MM.1S (cell line): ENCODE results near the gene AMZ2.
"Not testable (repeated sequence)": the region's sequence is repeated elsewhere in the genome, so short reads cannot be mapped to it uniquely, and the experiment has no call there.

Experiments
- EZH2 ChIP-seq: fragments of 300-600 bp; sonication (generic); optimal IDR thresholded peaks from 2 replicates; pipeline ENCODE3; 2017; ENCODE audit warnings: low read depth, mild to moderate bottlenecking, antibody characterized with exemption, low read length, mixed read lengths
- EZH2phosphoT487 ChIP-seq: fragments of 300-600 bp; sonication (generic); IDR thresholded peaks from 2 replicates; pipeline ENCODE4 v1.6.1; 2018; ENCODE audit warnings: antibody characterized with exemption, low read length
- TF ChIP-seq, protein P1 (sequence below): fragments of 300-600 bp; sonication (generic); IDR thresholded peaks from 2 replicates; pipeline ENCODE4 v1.5.1; 2016; ENCODE audit warnings: antibody characterized with exemption, low read length, mixed read lengths

DNA sequence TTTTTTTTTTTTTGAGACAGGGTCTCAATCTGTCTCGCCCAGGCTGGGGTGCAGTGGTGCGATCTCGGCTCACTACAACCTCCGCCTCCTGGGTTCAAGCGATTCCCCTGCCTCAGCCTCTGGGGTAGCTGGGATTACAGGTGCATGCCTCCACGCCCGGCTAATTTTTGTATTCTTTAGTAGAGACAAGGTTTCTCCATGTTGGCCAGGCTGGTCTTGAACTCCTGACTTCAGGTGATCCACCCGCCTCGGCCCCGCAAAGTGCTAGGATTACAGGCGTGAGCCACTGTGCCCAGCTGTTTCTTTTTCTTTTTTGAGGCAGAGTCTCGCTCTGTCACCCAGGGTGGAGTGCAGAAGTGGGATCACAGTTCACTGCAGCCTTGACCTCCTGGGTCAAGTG lies 27.1 kb upstream of the AMZ2 start:
- TF ChIP-seq, protein P1, sequence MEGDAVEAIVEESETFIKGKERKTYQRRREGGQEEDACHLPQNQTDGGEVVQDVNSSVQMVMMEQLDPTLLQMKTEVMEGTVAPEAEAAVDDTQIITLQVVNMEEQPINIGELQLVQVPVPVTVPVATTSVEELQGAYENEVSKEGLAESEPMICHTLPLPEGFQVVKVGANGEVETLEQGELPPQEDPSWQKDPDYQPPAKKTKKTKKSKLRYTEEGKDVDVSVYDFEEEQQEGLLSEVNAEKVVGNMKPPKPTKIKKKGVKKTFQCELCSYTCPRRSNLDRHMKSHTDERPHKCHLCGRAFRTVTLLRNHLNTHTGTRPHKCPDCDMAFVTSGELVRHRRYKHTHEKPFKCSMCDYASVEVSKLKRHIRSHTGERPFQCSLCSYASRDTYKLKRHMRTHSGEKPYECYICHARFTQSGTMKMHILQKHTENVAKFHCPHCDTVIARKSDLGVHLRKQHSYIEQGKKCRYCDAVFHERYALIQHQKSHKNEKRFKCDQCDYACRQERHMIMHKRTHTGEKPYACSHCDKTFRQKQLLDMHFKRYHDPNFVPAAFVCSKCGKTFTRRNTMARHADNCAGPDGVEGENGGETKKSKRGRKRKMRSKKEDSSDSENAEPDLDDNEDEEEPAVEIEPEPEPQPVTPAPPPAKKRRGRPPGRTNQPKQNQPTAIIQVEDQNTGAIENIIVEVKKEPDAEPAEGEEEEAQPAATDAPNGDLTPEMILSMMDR, result not testable (repeated sequence)
- TF ChIP-seq EZH2phosphoT487, EZH2: not testable (repeated sequence)
